Esophagus (tissue), 2 donors: ENCODE measurements around the gene OST4. TPM values are rescaled to one million over a fixed set of nuclear protein-coding genes. Genes with fewer than 3 reads are reported as not detected.

Source experiments
- H3K27ac ChIP-seq, 2 donors: one replicate each; pipeline ENCODE4 v1.5.1; 2013; ENCODE audit warnings: low read depth in 2 of 2, mild to moderate bottlenecking in 2 of 2, inconsistent platforms in 1 of 2, low read length in 1 of 2, moderate library complexity in 1 of 2
- H3K27me3 ChIP-seq, 2 donors: one replicate each; pipeline ENCODE4 v1.6.1; 2013; ENCODE audit warnings: low read length in 2 of 2, control low read depth in 1 of 2, mild to moderate bottlenecking in 1 of 2; ENCODE audit not compliant: insufficient read depth in 2 of 2, control insufficient read depth in 1 of 2
- H3K36me3 ChIP-seq, 2 donors: one replicate each; pipeline ENCODE4 v1.6.1; 2013; ENCODE audit warnings: low read length in 1 of 2; ENCODE audit not compliant: control insufficient read depth in 2 of 2, insufficient read depth in 2 of 2
- H3K4me1 ChIP-seq, 2 donors: one replicate each; pipeline ENCODE4 v1.6.1; 2013; ENCODE audit warnings: low read length in 1 of 2; ENCODE audit not compliant: control insufficient read depth in 2 of 2, insufficient read depth in 2 of 2
- H3K4me3 ChIP-seq, 2 donors: one replicate each; pipeline ENCODE4 v1.5.1; 2013; ENCODE audit warnings: low read length in 2 of 2, mild to moderate bottlenecking in 2 of 2, low read depth in 1 of 2, moderate library complexity in 1 of 2
- H3K9me3 ChIP-seq, 2 donors: one replicate each; pipeline ENCODE4 v1.6.1; 2013; ENCODE audit warnings: mild to moderate bottlenecking in 2 of 2, low read depth in 1 of 2, low read length in 1 of 2, moderate library complexity in 1 of 2; ENCODE audit not compliant: control insufficient read depth in 2 of 2, insufficient read depth in 1 of 2
- WGBS, 2 donors: extraction: QIAGEN DNeasy Blood & Tissue Kit; methylation state at CpG; one replicate each; pipeline ENCODE4 v1.1.7; 2013; 5-methylcytosine and 5-hydroxymethylcytosine counted together
- polyA plus RNA-seq, 2 donors: library from polyadenylated mRNA; stranded (reverse); fragments of 200-250 nt; gene quantifications; one replicate each; pipeline ENCODE4 v1.2.3, GENCODE V29; 2013
- donor health status: healthy with polysubstance abuse.
- donor health status: Bipolar disorder and iron deficiency.

The OST4 gene
- polyA plus RNA-seq, 2 donors = 203 to 358 TPM

DNA sequence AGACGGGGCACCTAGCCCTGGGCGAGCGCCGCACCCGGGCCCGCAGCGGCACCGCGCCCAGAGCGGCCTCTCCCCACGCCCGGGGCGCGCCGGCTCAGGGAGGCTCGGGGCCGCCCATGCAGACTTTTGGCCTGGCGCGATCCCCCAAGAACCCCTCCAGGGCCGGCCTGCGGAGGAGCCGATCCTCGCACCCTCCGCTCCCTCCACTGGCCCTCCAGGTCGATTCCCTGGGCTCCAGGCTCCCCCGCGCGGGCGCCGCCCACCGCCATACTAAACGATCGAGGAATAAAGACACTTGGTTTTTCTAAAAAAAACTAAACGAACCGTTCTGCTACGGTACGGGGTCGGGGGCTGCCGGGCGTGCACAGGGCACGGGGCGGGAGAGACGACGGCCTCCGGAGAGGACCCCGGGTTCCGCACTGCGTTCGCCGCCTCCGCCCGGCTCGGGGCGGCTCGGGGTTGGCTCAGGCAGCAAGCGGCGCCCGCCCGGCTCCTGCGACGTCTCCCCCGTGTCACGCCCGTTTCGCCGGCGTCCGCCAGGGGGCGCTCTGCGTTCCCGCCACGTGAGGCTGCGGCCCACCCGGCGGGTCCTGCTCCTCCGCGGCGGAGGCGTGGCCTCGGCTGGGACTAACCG lies 14.8 kb upstream of the OST4 start:
- Histone ChIP-seq H3K36me3 (no peaks in the 10 kb centered on the region), H3K27me3 (no peaks in the 10 kb centered on the region), H3K9me3 (no peaks in the 10 kb centered on the region), H3K27ac (peak overlapping the region; percentile 89), H3K4me1 (peaks cover 4 to 12% of the 10 kb centered on the region in 2 donors), H3K4me3 (peak overlapping the region; percentile 51 to 61)
- WGBS, 2 donors = 0 to 1% methylated on average over 68 to 81 of the region's 81 CpGs

DNA sequence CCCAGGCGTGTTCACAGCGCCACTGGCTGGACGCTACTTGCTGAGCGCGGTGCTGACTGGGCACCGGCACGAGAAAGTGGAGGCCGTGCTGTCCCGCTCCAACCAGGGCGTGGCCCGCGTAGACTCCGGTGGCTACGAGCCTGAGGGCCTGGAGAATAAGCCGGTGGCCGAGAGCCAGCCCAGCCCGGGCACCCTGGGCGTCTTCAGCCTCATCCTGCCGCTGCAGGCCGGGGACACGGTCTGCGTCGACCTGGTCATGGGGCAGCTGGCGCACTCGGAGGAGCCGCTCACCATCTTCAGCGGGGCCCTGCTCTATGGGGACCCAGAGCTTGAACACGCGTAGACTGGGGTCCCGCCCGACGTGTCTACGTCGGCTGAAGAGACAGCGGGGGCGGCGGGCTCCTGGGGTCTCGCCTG lies 14.2 kb upstream of the OST4 start:
- Histone ChIP-seq H3K4me1 (peaks cover 4 to 16% of the 10 kb centered on the region in 2 donors), H3K27me3 (no peaks in the 10 kb centered on the region), H3K36me3 (no peaks in the 10 kb centered on the region), H3K4me3 (peak overlapping the region; percentile 51 to 61), H3K9me3 (no peaks in the 10 kb centered on the region), H3K27ac (peak overlapping the region; percentile 89)
- 1% methylated on average over 38 of the region's 38 CpGs for whole genome bisulfite sequencing, 2 donors

DNA sequence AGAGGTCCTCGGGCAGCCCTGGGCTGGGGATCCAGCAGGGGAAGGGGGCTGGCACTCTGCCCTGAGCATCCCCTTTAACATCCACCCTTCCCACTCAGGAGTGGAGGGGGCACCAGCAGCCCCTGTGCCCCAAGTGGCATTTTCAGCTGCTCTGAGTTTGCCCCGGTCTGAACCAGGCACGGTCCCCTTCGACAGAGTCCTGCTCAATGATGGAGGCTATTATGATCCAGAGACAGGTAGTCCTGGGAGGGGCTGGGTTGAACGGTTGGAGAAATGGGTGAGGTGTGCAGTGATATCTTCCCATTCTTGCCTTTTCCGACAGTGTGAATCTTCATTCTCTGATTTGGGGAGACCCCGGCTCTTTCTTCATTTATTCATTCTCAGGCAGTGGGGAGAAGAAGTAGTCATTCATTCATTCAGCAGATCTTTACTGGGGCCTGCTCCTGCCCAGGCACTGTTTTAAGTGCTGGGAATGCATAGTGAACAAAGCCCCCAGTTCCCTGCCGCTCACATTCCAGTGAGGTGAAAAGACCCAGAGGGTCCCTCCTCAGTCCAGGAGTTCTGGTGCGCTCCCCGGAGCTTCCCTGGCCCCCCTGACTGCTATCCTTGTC lies 13.7 kb upstream of the OST4 start:
- Histone ChIP-seq H3K27ac (peak overlapping the region; percentile 89), H3K9me3 (no peaks in the 10 kb centered on the region), H3K27me3 (no peaks in the 10 kb centered on the region), H3K36me3 (no peaks in the 10 kb centered on the region), H3K4me3 (peak overlapping the region in 1 of 2 donors; percentile 61), H3K4me1 (peaks cover 4 to 17% of the 10 kb centered on the region in 2 donors)
- whole genome bisulfite sequencing, 2 donors = 54 to 62% methylated on average over 10 of the region's 10 CpGs

DNA sequence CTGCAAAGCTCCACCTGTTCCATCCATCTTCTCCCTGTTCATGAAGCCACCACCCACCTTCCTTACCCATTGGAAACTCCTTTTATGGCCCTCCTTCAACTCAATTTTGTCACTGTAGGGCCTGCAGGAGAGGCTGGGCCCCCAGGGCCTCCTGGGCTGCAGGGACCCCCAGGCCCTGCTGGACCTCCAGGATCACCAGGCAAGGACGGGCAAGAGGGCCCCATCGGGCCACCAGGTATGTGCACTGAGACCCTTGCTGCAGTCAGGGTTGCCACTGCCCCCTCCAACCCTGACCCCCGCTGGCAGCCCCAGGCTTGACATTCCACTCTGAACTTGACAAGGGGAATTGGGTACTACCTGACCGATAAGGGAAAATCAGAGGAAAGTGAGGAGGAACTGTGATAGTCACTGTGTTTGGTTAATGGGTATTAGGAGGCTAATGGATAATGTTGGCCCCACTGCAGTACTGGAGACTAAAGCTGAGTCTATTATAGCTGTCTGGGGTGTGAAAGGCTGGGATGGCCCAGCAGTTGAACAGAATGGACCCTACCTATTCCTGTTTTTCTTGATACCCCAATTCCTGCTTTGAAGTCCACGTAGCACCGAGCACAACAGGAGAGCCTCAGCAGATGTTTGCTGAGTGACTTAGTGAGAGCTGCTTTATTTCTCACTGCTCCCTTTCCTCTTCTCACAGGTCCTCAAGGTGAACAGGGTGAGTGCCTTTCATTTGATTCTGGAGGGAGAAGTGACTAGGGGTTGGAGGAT lies 13.0 kb upstream of the OST4 start:
- Histone ChIP-seq H3K27me3 (no peaks in the 10 kb centered on the region), H3K36me3 (no peaks in the 10 kb centered on the region), H3K27ac (peak overlapping the region in 1 of 2 donors; percentile 89), H3K9me3 (no peaks in the 10 kb centered on the region), H3K4me3 (no peak overlapping the region), H3K4me1 (peaks cover 4 to 17% of the 10 kb centered on the region in 2 donors)
- 85 to 88% methylated on average over 6 of the region's 6 CpGs for WGBS, 2 donors

DNA sequence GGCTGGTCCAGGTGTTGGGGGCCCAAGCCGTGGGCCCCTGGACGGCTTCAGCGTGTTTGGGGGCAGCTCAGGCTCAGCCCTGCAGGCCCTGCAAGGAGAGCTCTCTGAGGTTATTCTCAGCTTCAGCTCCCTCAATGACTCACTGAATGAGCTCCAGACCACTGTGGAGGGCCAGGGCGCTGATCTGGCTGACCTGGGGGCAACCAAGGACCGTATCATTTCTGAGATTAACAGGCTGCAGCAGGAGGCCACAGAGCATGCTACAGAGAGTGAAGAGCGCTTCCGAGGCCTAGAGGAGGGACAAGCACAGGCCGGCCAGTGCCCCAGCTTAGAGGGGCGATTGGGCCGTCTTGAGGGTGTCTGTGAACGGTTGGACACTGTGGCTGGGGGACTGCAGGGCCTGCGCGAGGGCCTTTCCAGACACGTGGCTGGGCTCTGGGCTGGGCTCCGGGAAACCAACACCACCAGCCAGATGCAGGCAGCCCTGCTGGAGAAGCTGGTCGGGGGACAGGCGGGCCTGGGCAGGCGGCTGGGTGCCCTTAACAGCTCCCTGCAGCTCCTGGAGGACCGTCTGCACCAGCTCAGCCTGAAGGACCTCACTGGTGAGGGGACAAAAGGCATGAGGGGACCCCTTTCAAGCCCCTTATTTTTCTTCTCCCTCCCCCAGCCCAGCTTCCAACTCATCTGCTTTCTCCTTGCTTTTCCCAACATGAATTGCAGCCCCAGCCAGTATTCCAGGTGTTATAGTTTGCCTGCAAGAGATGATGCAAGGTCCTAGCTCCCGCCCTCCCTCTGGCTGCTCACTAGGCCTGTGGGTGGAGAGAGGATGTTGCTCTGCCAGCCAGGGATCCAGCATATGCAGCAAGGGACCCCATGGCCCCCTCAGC lies 12.2 kb upstream of the OST4 start:
- Histone ChIP-seq H3K27ac (no peak overlapping the region), H3K36me3 (no peaks in the 10 kb centered on the region), H3K4me1 (peaks cover 4 to 17% of the 10 kb centered on the region in 2 donors), H3K9me3 (no peaks in the 10 kb centered on the region), H3K27me3 (no peaks in the 10 kb centered on the region), H3K4me3 (no peak overlapping the region)
- WGBS, 2 donors = 78% methylated on average over 20 of the region's 20 CpGs

DNA sequence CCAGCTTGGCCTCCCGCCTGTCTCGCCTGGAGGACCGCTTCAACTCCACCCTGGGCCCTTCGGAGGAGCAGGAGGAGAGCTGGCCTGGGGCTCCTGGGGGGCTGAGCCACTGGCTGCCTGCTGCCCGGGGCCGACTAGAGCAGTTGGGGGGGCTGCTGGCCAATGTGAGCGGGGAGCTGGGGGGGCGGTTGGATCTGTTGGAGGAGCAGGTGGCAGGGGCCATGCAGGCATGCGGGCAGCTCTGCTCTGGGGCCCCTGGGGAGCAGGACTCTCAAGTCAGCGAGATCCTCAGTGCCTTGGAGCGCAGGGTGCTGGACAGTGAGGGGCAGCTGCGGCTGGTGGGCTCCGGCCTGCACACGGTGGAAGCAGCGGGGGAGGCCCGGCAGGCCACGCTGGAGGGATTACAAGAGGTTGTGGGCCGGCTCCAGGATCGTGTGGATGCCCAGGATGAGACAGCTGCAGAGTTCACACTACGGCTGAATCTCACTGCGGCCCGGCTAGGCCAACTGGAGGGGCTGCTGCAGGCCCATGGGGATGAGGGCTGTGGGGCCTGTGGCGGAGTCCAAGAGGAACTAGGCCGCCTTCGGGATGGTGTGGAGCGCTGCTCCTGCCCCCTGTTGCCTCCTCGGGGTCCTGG lies 11.4 kb upstream of the OST4 start:
- Histone ChIP-seq H3K4me3 (no peak overlapping the region), H3K4me1 (peaks cover 4 to 17% of the 10 kb centered on the region in 2 donors), H3K27ac (no peak overlapping the region), H3K27me3 (no peaks in the 10 kb centered on the region), H3K36me3 (no peaks in the 10 kb centered on the region), H3K9me3 (no peaks in the 10 kb centered on the region)
- 85 to 87% methylated on average over 25 to 27 of the region's 27 CpGs for WGBS, 2 donors

DNA sequence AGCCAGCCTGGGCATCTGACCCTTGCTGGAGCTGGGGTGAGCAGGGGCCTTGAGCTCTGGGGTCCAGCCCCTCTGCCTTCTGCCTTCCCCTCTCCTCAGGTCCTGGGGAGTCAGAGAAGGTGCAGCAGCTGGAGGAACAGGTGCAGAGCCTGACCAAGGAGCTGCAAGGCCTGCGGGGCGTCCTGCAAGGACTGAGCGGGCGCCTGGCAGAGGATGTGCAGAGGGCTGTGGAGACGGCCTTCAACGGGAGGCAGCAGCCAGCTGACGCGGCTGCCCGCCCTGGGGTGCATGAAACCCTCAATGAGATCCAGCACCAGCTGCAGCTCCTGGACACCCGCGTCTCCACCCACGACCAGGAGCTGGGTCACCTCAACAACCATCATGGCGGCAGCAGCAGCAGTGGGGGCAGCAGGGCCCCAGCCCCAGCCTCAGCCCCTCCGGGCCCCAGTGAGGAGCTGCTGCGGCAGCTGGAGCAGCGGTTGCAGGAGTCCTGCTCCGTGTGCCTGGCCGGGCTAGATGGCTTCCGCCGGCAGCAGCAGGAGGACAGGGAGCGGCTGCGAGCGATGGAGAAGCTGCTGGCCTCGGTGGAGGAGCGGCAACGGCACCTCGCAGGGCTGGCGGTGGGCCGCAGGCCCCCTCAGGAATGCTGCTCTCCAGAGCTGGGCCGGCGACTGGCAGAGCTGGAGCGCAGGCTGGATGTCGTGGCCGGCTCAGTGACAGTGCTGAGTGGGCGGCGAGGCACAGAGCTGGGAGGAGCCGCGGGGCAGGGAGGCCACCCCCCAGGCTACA lies 10.7 kb upstream of the OST4 start:
- H3K9me3 ChIP-seq = no peaks in the 10 kb centered on the region
- no peak overlapping the region for H3K4me3 ChIP-seq
- no peaks in the 10 kb centered on the region for H3K27me3 ChIP-seq
- H3K4me1 ChIP-seq = peaks cover 4 to 15% of the 10 kb centered on the region in 2 donors
- H3K36me3 ChIP-seq = no peaks in the 10 kb centered on the region
- peak overlapping the region in 1 of 2 donors; percentile 76 for H3K27ac ChIP-seq
- WGBS, 2 donors = 85 to 89% methylated on average over 33 to 38 of the region's 38 CpGs

DNA sequence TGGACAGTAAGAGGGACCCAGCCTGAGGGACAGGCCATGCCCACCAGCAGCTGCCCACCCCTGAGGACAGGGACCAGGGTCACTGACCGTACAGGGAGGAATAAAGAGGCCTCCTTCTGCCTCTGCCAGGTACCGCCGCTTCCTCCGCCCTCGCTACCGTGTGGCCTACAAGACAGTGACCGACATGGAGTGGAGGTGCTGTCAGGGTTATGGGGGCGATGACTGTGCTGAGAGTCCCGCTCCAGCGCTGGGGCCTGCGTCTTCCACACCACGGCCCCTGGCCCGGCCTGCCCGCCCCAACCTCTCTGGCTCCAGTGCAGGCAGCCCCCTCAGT lies 9.1 kb upstream of the OST4 start:
- Histone ChIP-seq H3K4me3 (peak overlapping the region; percentile 6 to 13), H3K36me3 (no peaks in the 10 kb centered on the region), H3K27me3 (no peaks in the 10 kb centered on the region), H3K4me1 (peaks cover 0 to 9% of the 10 kb centered on the region in 2 donors), H3K9me3 (no peaks in the 10 kb centered on the region), H3K27ac (peak overlapping the region; percentile 47 to 62)
- 77 to 87% methylated on average over 14 of the region's 14 CpGs for WGBS, 2 donors
